GM23338 (cell line): ENCODE data around the gene SLC6A7. TPM values are rescaled to one million over a fixed set of nuclear protein-coding genes. Genes with fewer than 3 reads are reported as not detected.

Experiments
- ATAC-seq: fragments of 200-7000 bp; cut with Tn5 transposase; 3 replicates; pipeline ENCODE4 v1.9.1; 2020
- DNase-seq: peaks from one replicate; pipeline ENCODE4 v3.0.0-alpha.2; 2015; ENCODE audit warnings: low spot score
- H2AFZ ChIP-seq: fragments of 200-600 bp; sonication (generic); 2 replicates; pipeline ENCODE4 v1.8.0; 2016; ENCODE audit warnings: antibody characterized with exemption, mild to moderate bottlenecking, moderate library complexity
- H3F3A ChIP-seq: fragments of 200-600 bp; sonication (generic); replicated peaks from 2 replicates; pipeline ENCODE4 v1.8.0; 2017; ENCODE audit warnings: antibody characterized with exemption, mixed run types, low read depth
- H3K27ac ChIP-seq: fragments of 200-600 bp; sonication (generic); 2 replicates; pipeline ENCODE4 v1.6.1; 2016; ENCODE audit warnings: low read depth
- H3K27me3 ChIP-seq: fragments of 200-600 bp; sonication (generic); 2 replicates; pipeline ENCODE4 v1.8.0; 2016; ENCODE audit warnings: mild to moderate bottlenecking, mixed run types, moderate library complexity; ENCODE audit not compliant: insufficient read depth
- H3K36me3 ChIP-seq: fragments of 200-600 bp; sonication (generic); 2 replicates; pipeline ENCODE4 v1.8.0; 2016; ENCODE audit warnings: mild to moderate bottlenecking; ENCODE audit not compliant: insufficient read depth
- H3K4me1 ChIP-seq: fragments of 200-600 bp; sonication (generic); 2 replicates; pipeline ENCODE4 v1.8.0; 2016; ENCODE audit warnings: mild to moderate bottlenecking, moderate library complexity; ENCODE audit not compliant: insufficient read depth
- H3K4me2 ChIP-seq: fragments of 200-600 bp; sonication (generic); 2 replicates; pipeline ENCODE4 v1.7.1; 2017; ENCODE audit warnings: mixed run types
- H3K4me3 ChIP-seq: fragments of 200-600 bp; sonication (generic); 2 replicates; pipeline ENCODE4 v1.6.1; 2016; ENCODE audit warnings: mixed run types
- H3K79me2 ChIP-seq: fragments of 200-600 bp; sonication (generic); replicated peaks from 2 replicates; pipeline ENCODE4 v1.8.0; 2017; ENCODE audit warnings: mild to moderate bottlenecking; ENCODE audit not compliant: insufficient read depth
- H3K9me2 ChIP-seq: fragments of 200-600 bp; sonication (generic); 2 replicates; pipeline ENCODE4 v1.8.0; 2017; ENCODE audit not compliant: insufficient read depth
- H4K20me1 ChIP-seq: fragments of 200-600 bp; sonication (generic); replicated peaks from 2 replicates; pipeline ENCODE4 v1.8.0; 2017; ENCODE audit warnings: mild to moderate bottlenecking; ENCODE audit not compliant: insufficient read depth
- H3K27ac Mint-ChIP-seq: 2 replicates; pipeline ENCODE4 v1.8.0; 2020; ENCODE audit warnings: inconsistent platforms, mild to moderate bottlenecking, moderate library complexity, mixed read lengths
- H3K27me3 Mint-ChIP-seq: 3 replicates; pipeline ENCODE4 v1.8.0; 2022; ENCODE audit warnings: low read depth, mild to moderate bottlenecking, moderate library complexity, mixed read lengths, inconsistent platforms; ENCODE audit not compliant: insufficient read depth, poor library complexity
- H3K36me3 Mint-ChIP-seq: 3 replicates; pipeline ENCODE4 v1.8.0; 2021; ENCODE audit warnings: low read depth, mild to moderate bottlenecking, inconsistent platforms, moderate library complexity, mixed read lengths
- H3K4me1 Mint-ChIP-seq: 3 replicates; pipeline ENCODE4 v1.8.0; 2020; ENCODE audit warnings: mild to moderate bottlenecking, inconsistent platforms, mixed read lengths
- H3K4me3 Mint-ChIP-seq: 3 replicates; pipeline ENCODE4 v1.8.0; 2021; ENCODE audit warnings: moderate library complexity, mild to moderate bottlenecking, inconsistent platforms, mixed read lengths
- H3K9me3 Mint-ChIP-seq: 3 replicates; pipeline ENCODE4 v1.8.0; 2020; ENCODE audit warnings: moderate library complexity, mild to moderate bottlenecking, inconsistent platforms, mixed read lengths
- CREB1 ChIP-seq: fragments of 250-450 bp; sonication (Bioruptor Pico); IDR thresholded peaks from 2 replicates; pipeline ENCODE4 v1.5.0; 2020; ENCODE audit warnings: low read depth, mild to moderate bottlenecking, moderate library complexity
- EZH2 ChIP-seq: fragments of 200-600 bp; sonication (generic); IDR thresholded peaks from one replicate; pipeline ENCODE4 v1.8.0; 2017; ENCODE audit warnings: antibody characterized with exemption, mild to moderate bottlenecking, low read depth; ENCODE audit not compliant: unreplicated experiment
- POLR2AphosphoS5 ChIP-seq: IDR thresholded peaks from 2 replicates; pipeline ENCODE4 v1.6.1; 2016; ENCODE audit warnings: antibody characterized with exemption, low read depth
- REST ChIP-seq: IDR thresholded peaks from one replicate; pipeline ENCODE4 v1.6.1; 2018; ENCODE audit warnings: antibody characterized with exemption; ENCODE audit not compliant: unreplicated experiment
- STAT1 ChIP-seq: IDR thresholded peaks from one replicate; pipeline ENCODE4 v1.6.1; 2016; ENCODE audit warnings: antibody characterized with exemption; ENCODE audit not compliant: unreplicated experiment
- ZNF114 ChIP-seq: fragments of 250-450 bp; sonication (Bioruptor Pico); IDR thresholded peaks from 2 replicates; pipeline ENCODE4 v1.5.0; 2020; ENCODE audit warnings: mild to moderate bottlenecking, moderate library complexity
- ZNF462 ChIP-seq: fragments of 250-450 bp; sonication (Bioruptor Pico); IDR thresholded peaks from 2 replicates; pipeline ENCODE4 v1.5.0; 2020; ENCODE audit warnings: mild to moderate bottlenecking, moderate library complexity
- polyA plus RNA-seq: library from polyadenylated mRNA; unstranded; fragments of >200 nt; fragmentation: Nextera tagmentation; extraction: Ambion mirVana; gene quantifications from 2 replicates; pipeline ENCODE4 v1.2.1, GENCODE V29; 2016
- total RNA-seq: library from RNA; depleted of rRNA; stranded (reverse); fragments of >200 nt; shearing (Covaris generic); gene quantifications from 2 replicates; pipeline ENCODE4 v1.2.3, GENCODE V29; 2014

The SLC6A7 gene
- total and polyA plus RNA-seq, 2 experiments from 2014 or later: not detected

- TF ChIP-seq REST: no peak
- TF ChIP-seq ZNF462: no peak
- no peak for TF ChIP-seq EZH2
Measured at GRCh38 chr5:150174285-150174684, 15.6 kb upstream of the SLC6A7 start (continued).

GRCh38 chr5:150175076-150175475 is 14.8 kb upstream of the SLC6A7 start:
- Histone ChIP-seq H4K20me1 (no peaks in the 10 kb centered on the region), H3K36me3 (no peaks in the 10 kb centered on the region), H3F3A (no peaks in the 10 kb centered on the region), H3K9me2 (no peaks in the 10 kb centered on the region), H3K4me1 (no peaks in the 10 kb centered on the region), H3K27me3 (peaks cover 12% of the 10 kb centered on the region), H3K79me2 (no peaks in the 10 kb centered on the region), H2AFZ (0 out of 2 replicates have a peak overlapping the region, but pooled peaks have one; percentile 38), H3K27ac (no peak overlapping the region), H3K4me2 (no peak overlapping the region), H3K4me3 (no peak overlapping the region)
- ATAC-seq (no peak), DNase-seq (no peak)
- H3K9me3 Mint-ChIP-seq: peaks cover 2% of the 10 kb centered on the region; the same call in 1 of the 3 replicates
- H3K36me3 Mint-ChIP-seq: no peaks in the 10 kb centered on the region
- TF ChIP-seq CREB1 (CRISPR knock-in tag): no peak
- no peak for TF ChIP-seq POLR2AphosphoS5
- TF ChIP-seq STAT1: no peak
- TF ChIP-seq ZNF114: no peak
- peaks cover 29% of the 10 kb centered on the region for H3K27me3 Mint-ChIP-seq
- H3K27ac Mint-ChIP-seq: no peak overlapping the region
- H3K4me3 Mint-ChIP-seq: no peak overlapping the region
- peaks cover 7% of the 10 kb centered on the region; the same call in 2 of the 3 replicates for H3K4me1 Mint-ChIP-seq
